Measurements from ENCODE around the gene ARHGAP5.

- no peak for TF ChIP-seq FOXJ3 (CRISPR knock-in tag; IDR thresholded peaks at IDR 0.05; ENCODE audit: borderline replicate concordance)
- TF ChIP-seq CTCF (IDR thresholded peaks at IDR 0.05), result no peak
- TF ChIP-seq ZNF671 (CRISPR knock-in tag; IDR thresholded peaks at IDR 0.05), result no peak
- TF ChIP-seq ZNF219 (CRISPR knock-in tag; IDR thresholded peaks at IDR 0.05; ENCODE audit: borderline replicate concordance), result no peak
- no peak for TF ChIP-seq ZNF121 (CRISPR knock-in tag; IDR thresholded peaks at IDR 0.05)
- no peak for TF ChIP-seq CREM (CRISPR knock-in tag; IDR thresholded peaks at IDR 0.05)
- no peak for TF ChIP-seq ATF1 (CRISPR knock-in tag; IDR thresholded peaks at IDR 0.05)
- TF ChIP-seq MAX (CRISPR knock-in tag; IDR thresholded peaks at IDR 0.05), result no peak
- TF ChIP-seq RELA (CRISPR knock-in tag; IDR thresholded peaks at IDR 0.05; ENCODE audit: borderline replicate concordance), result no peak
- no peak for TF ChIP-seq OVOL2 (CRISPR knock-in tag; IDR thresholded peaks at IDR 0.05; ENCODE audit: borderline replicate concordance)
- no peak for TF ChIP-seq MLX (CRISPR knock-in tag; IDR thresholded peaks at IDR 0.05)
Observed at GRCh38 chr14:32033543-32033942, 43.6 kb upstream of the ARHGAP5 start.
